Measurements from ENCODE around the gene PCSK6. TPM values are rescaled to one million over a fixed set of nuclear protein-coding genes. Genes with fewer than 3 reads are reported as not detected.

PCSK6 gene
- polyA plus RNA-seq, 3 donors = 0.05 to 0.10 TPM; not detected in 1

DNA sequence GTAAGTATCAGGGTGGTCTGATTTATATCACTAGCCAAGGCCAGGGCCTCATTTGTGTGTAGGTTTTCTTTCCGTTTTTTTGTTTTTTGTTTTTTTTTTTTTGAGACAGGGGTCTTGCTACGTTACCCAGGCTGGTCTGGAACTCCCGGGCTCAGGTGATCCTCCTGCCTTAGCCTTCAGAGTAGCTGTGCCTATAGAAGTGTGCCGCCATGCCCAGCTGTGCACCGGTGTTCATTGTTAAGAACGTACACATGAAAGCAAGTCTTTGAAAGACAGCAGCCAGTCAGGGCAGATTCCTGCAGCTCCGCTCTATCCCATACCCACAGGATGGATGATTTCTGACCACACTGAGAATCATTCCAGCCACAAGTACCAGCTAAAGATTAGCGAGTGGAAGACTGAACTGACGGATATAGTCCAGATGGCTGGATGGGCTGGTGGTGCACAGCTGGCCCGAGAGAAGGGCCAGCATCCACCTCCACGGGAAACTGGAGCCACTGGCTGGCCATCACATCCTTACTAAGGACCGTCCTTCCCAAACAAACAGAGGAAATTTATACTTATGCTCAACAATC is 95.4 kb downstream of the PCSK6 start:
- Mint-ChIP-seq H3K4me1 (peaks cover 13% of the 10 kb centered on the region), H3K27ac (peak overlapping the region in 1 of 7 donors; percentile 53), H3K36me3 (no peaks in the 10 kb centered on the region), H3K4me3 (no peak overlapping the region), H3K9me3 (no peaks in the 10 kb centered on the region), H3K27me3 (ENCODE audit: low read depth in 3 of 3) (peaks cover 12 to 29% (median 24%) of the 10 kb centered on the region in 3 donors)
- TF ChIP-seq, protein P1, sequence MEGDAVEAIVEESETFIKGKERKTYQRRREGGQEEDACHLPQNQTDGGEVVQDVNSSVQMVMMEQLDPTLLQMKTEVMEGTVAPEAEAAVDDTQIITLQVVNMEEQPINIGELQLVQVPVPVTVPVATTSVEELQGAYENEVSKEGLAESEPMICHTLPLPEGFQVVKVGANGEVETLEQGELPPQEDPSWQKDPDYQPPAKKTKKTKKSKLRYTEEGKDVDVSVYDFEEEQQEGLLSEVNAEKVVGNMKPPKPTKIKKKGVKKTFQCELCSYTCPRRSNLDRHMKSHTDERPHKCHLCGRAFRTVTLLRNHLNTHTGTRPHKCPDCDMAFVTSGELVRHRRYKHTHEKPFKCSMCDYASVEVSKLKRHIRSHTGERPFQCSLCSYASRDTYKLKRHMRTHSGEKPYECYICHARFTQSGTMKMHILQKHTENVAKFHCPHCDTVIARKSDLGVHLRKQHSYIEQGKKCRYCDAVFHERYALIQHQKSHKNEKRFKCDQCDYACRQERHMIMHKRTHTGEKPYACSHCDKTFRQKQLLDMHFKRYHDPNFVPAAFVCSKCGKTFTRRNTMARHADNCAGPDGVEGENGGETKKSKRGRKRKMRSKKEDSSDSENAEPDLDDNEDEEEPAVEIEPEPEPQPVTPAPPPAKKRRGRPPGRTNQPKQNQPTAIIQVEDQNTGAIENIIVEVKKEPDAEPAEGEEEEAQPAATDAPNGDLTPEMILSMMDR (IDR thresholded peaks at IDR 0.05) = no peak
- H4K20me1 ChIP-seq (ENCODE audit: insufficient read depth, low read length) = no peaks in the 10 kb centered on the region
- H3K9ac ChIP-seq (ENCODE audit: insufficient read depth, low read length, poor library complexity, severe bottlenecking) = no peak overlapping the region
- H3K27me3 ChIP-seq (ENCODE audit: control insufficient read depth in 2 of 2, insufficient read depth in 2 of 2, low read length in 2 of 2) = peaks cover 0 to 10% of the 10 kb centered on the region in 2 donors
- intact Hi-C loops (cut with micrococcal nuclease) = no loop called here
- WGBS (ENCODE audit: insufficient coverage) = 93% methylated on average over 10 of the region's 12 CpGs
- DNase-seq = no peak
- H3K4me2 ChIP-seq (replicated peaks; ENCODE audit: extremely low read depth, low read length, poor library complexity, severe bottlenecking) = no peak overlapping the region
- no peaks in the 10 kb centered on the region for H3K9me3 ChIP-seq (replicated peaks in 1 of 2; ENCODE audit: control insufficient read depth in 1 of 2, insufficient read depth in 1 of 2, low read length in 2 of 2)
- H3K36me3 ChIP-seq (replicated peaks in 1 of 2; ENCODE audit: control insufficient read depth in 1 of 2, insufficient read depth in 2 of 2, low read length in 2 of 2) = no peaks in the 10 kb centered on the region
- no peaks in the 10 kb centered on the region for H3K79me2 ChIP-seq (ENCODE audit: insufficient read depth, low read length)
- H3K27ac ChIP-seq (ENCODE audit: low read depth in 1 of 2, low read length in 2 of 2) = no peak overlapping the region
- H3K4me3 ChIP-seq (replicated peaks in 1 of 3; ENCODE audit: low read depth in 2 of 3, low read length in 3 of 3) = no peak overlapping the region
- H2AFZ ChIP-seq (ENCODE audit: insufficient read depth, low read depth, low read length, poor library complexity, severe bottlenecking) = no peak overlapping the region
- H3K4me1 ChIP-seq (ENCODE audit: control insufficient read depth in 1 of 2, insufficient read depth in 2 of 2, low read length in 2 of 2) = peaks cover 0 to 3% of the 10 kb centered on the region in 2 donors

DNA sequence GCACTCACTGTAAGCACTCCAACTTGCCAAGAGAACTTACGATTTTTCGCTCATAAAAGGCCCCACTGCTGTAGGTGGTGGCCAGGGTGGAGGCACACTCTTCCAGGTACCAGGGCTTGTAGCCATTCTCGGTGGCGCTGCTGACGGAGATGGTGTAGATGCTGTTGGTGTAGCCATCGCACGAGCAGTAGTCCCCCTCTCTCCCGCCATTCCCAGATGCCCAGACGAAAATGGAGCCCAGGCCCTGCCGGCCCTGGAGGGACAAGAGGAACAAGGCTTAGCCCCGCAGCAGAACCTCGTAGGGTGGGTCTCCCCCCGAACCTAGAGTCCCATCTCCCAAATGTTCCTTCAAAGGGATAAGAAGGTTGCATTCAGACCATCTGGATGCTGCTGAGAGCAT is 96.3 kb downstream of the PCSK6 start:
- H3K27ac Mint-ChIP-seq = no peak overlapping the region

More for the DNA sequence above, 96.3 kb downstream of the PCSK6 start:
- no peaks in the 10 kb centered on the region for H3K36me3 Mint-ChIP-seq
- H3K4me2 ChIP-seq (replicated peaks; ENCODE audit: extremely low read depth, low read length, poor library complexity, severe bottlenecking) = no peak overlapping the region
- no peaks in the 10 kb centered on the region for H3K36me3 ChIP-seq (replicated peaks in 1 of 2; ENCODE audit: control insufficient read depth in 1 of 2, insufficient read depth in 2 of 2, low read length in 2 of 2)
- TF ChIP-seq, protein P1 (IDR thresholded peaks at IDR 0.05) = no peak
- no peak for DNase-seq
- intact Hi-C loops (cut with micrococcal nuclease) = no loop called here
- H3K9me3 ChIP-seq (replicated peaks in 1 of 2; ENCODE audit: control insufficient read depth in 1 of 2, insufficient read depth in 1 of 2, low read length in 2 of 2) = no peaks in the 10 kb centered on the region
- peaks cover 0 to 10% of the 10 kb centered on the region in 2 donors for H3K27me3 ChIP-seq (ENCODE audit: control insufficient read depth in 2 of 2, insufficient read depth in 2 of 2, low read length in 2 of 2)
- H3K27me3 Mint-ChIP-seq (ENCODE audit: low read depth in 3 of 3) = peaks cover 12 to 25% (median 25%) of the 10 kb centered on the region in 3 donors
- H3K9me3 Mint-ChIP-seq = no peaks in the 10 kb centered on the region
- no peaks in the 10 kb centered on the region for H4K20me1 ChIP-seq (ENCODE audit: insufficient read depth, low read length)
- 96% methylated on average over 10 of the region's 13 CpGs for WGBS (ENCODE audit: insufficient coverage)
- H3K4me1 Mint-ChIP-seq = peaks cover 16% of the 10 kb centered on the region
- H3K79me2 ChIP-seq (ENCODE audit: insufficient read depth, low read length) = no peaks in the 10 kb centered on the region
- H3K27ac ChIP-seq (ENCODE audit: low read depth in 1 of 2, low read length in 2 of 2) = no peak overlapping the region
- no peak overlapping the region for H2AFZ ChIP-seq (ENCODE audit: insufficient read depth, low read depth, low read length, poor library complexity, severe bottlenecking)
- no peak overlapping the region for H3K9ac ChIP-seq (ENCODE audit: insufficient read depth, low read length, poor library complexity, severe bottlenecking)
- no peak overlapping the region for H3K4me3 ChIP-seq (replicated peaks in 1 of 3; ENCODE audit: low read depth in 2 of 3, low read length in 3 of 3)
- H3K4me1 ChIP-seq (ENCODE audit: control insufficient read depth in 1 of 2, insufficient read depth in 2 of 2, low read length in 2 of 2) = peaks cover 0 to 3% of the 10 kb centered on the region in 2 donors
- no peak overlapping the region for H3K4me3 Mint-ChIP-seq

All from CD14-positive monocyte (primary cell).